ENCODE measurements around the gene RAB44.
"Not testable (repeated sequence)": the region's sequence is repeated elsewhere in the genome, so short reads cannot be mapped to it uniquely, and the experiment has no call there.

RAB44 gene, protein sequence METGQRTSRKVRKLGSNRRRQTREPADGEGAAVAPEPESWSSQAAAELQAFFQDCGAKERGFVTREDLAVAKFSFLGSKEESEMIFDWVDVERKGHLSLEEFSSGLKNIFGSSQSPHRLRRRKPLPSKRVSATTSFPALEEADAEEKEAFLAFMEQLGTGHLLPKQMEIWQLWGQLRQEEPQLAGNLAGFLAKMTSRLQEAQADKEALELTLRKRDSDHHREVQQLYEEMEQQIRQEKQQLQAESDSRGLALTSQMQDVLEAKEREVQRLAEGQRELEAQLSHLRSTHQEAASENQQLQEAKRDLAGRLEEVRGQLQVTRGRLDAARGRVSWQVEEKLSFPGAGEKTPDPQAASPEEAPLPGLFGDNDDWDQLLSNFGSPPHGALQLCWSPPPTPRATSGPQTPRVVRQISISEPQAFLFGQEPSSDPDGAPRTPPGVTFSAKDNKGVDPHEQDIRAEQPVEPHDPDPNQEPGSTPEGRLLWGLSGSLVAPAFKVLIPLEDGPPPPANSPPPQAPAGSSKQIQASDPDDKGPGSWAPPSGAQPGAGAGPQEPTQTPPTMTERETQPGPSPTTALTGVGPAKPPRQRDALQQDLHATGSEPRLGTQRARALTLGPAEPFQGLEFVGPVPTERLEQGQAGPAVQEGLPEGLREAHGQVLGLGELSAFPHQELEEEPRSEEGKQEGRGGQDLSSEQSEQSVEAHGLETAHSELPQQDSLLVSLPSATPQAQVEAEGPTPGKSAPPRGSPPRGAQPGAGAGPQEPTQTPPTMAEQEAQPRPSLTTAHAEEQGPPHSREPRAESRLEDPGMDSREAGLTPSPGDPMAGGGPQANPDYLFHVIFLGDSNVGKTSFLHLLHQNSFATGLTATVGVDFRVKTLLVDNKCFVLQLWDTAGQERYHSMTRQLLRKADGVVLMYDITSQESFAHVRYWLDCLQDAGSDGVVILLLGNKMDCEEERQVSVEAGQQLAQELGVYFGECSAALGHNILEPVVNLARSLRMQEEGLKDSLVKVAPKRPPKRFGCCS

GRCh38 chr6:36697481-36697903 is at the start of gene RAB44:
TSS of gene RAB44 (plus strand) at chr6:36697826. CDS start at chr6:36704236, 6,410 bp downstream.
- DNase-seq (ENCODE audit: extremely low read depth in 1 of 2, low read depth in 1 of 2): no peak

DNA sequence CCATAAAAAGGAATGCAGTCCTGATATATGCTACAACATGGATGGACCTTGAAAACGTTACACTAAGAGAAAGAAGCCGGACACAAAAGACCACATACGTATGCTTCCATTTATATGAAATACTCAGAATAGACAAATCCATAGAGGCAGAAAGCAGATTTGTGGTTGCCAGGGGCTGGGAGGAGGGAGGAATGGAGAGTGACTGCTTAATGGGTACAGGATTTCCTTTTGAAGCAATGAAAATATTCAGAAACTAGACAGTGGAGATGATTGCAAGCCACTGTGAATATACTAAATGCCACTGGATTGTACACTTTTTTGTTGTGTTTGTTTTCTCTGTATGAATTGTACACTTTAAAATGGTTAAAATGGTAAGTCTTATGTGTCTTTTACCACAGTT is 48.5 kb upstream of the RAB44 start:
- DNase-seq (ENCODE audit: extremely low read depth in 1 of 2, low read depth in 1 of 2): no peak

- DNase-seq (ENCODE audit: extremely low read depth in 1 of 2, low read depth in 1 of 2): no peak
These were observed 47.7 kb upstream of the RAB44 start for GRCh38 chr6:36649701-36650484.

- no peak for DNase-seq (ENCODE audit: extremely low read depth in 1 of 2, low read depth in 1 of 2)
These were observed 46.7 kb upstream of the RAB44 start for GRCh38 chr6:36650848-36651478.

- no peak for DNase-seq (ENCODE audit: extremely low read depth in 1 of 2, low read depth in 1 of 2)
These were observed 45.8 kb upstream of the RAB44 start for GRCh38 chr6:36651659-36652379.

- DNase-seq (ENCODE audit: extremely low read depth in 1 of 2, low read depth in 1 of 2): not testable (repeated sequence)
These were observed 43.2 kb upstream of the RAB44 start for GRCh38 chr6:36654469-36654868.

DNA sequence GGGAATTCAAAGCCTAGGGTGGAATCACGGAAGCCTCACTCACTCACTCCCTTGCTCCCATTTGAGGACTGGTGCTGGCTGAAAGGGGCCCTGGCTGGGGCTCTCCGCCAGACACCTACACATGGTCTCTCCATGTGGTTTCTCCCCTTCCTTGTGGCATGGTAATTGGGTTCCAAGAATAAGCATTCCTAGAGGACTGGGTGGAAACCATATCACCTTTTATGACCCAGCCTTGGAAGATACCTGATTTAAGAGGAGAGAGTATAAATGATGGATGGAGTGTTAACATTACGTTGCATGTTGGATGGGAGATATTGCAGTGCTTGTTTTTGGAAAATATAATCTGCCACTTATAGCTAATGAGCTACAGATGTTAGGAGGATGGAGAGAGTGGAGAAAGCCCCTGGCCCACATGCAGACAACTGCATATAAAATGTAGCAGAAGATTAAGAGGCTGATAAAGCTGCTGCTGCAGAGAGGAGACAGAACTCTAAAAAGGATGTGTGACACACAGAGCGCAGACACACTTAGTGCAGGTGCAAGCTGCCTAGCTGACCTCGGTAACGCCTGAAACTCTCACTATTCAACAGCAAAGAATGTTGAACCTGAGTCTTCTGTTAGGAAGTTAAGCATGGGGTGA is 42.4 kb upstream of the RAB44 start:
- no peak for DNase-seq (ENCODE audit: extremely low read depth in 1 of 2, low read depth in 1 of 2)

DNA sequence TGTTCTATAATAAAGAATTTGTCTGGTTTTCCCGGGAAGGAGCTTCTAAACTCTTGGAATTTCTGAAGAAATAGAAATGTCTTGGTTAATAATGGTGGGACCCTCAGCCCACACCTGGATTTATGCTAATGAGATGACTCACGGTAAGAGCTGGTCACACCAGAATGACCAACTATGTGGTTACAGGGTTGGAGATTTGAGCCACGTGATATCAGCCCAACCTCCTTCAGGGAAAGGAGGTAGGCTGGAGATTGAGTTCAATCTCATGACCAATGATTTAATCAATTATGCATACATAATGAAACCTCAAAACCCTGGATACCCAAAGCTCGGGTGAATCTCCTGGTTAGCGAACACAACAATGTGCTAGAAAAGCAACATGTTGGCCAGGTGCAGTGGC is 41.2 kb upstream of the RAB44 start:
- DNase-seq (ENCODE audit: extremely low read depth in 1 of 2, low read depth in 1 of 2): no peak

- DNase-seq (ENCODE audit: extremely low read depth in 1 of 2, low read depth in 1 of 2): no peak
These were observed 40.4 kb upstream of the RAB44 start for GRCh38 chr6:36657271-36657670.

- no peak for DNase-seq (ENCODE audit: extremely low read depth in 1 of 2, low read depth in 1 of 2)
These were observed 39.6 kb upstream of the RAB44 start for GRCh38 chr6:36657942-36658544.

GRCh38 chr6:36659271-36659670 is 38.4 kb upstream of the RAB44 start:
- no peak for DNase-seq (ENCODE audit: extremely low read depth in 1 of 2, low read depth in 1 of 2)

DNA sequence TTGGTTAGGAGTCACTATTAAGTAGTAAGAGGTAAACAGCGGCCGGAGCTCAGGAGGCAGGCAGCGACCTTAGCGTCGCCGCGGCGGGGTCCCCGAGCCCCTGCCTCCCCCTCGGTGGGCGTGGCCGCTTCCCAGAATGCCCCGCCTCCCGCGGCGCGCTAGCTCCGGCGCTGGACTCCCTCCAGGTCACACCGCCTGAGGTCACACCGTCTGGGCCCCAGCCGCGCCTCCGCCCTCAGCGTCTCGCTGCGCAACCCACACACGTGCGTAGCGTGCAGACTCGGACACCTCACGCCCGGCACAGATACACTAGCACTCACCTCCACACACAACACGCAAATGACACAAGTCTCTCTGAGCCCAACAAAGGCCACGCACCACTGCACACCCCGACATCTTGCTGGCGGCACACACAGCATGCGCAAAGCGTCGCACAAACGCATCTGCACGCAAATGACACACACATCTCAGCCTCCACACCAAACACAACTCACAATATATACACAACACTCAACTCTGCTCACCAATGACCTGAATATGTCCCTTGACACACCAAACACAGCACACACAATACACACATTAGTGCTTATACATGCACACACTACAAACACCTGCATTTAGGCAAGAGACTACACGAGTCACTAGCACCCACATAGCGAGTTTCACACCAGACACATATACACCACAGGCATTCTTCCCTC is 36.7 kb upstream of the RAB44 start:
- DNase-seq (ENCODE audit: extremely low read depth in 1 of 2, low read depth in 1 of 2): no peak

GRCh38 chr6:36662380-36662779 is 35.2 kb upstream of the RAB44 start:
- DNase-seq (ENCODE audit: extremely low read depth in 1 of 2, low read depth in 1 of 2): no peak

GRCh38 chr6:36662827-36663256 is 34.8 kb upstream of the RAB44 start:
- DNase-seq (ENCODE audit: extremely low read depth in 1 of 2, low read depth in 1 of 2): no peak

DNA sequence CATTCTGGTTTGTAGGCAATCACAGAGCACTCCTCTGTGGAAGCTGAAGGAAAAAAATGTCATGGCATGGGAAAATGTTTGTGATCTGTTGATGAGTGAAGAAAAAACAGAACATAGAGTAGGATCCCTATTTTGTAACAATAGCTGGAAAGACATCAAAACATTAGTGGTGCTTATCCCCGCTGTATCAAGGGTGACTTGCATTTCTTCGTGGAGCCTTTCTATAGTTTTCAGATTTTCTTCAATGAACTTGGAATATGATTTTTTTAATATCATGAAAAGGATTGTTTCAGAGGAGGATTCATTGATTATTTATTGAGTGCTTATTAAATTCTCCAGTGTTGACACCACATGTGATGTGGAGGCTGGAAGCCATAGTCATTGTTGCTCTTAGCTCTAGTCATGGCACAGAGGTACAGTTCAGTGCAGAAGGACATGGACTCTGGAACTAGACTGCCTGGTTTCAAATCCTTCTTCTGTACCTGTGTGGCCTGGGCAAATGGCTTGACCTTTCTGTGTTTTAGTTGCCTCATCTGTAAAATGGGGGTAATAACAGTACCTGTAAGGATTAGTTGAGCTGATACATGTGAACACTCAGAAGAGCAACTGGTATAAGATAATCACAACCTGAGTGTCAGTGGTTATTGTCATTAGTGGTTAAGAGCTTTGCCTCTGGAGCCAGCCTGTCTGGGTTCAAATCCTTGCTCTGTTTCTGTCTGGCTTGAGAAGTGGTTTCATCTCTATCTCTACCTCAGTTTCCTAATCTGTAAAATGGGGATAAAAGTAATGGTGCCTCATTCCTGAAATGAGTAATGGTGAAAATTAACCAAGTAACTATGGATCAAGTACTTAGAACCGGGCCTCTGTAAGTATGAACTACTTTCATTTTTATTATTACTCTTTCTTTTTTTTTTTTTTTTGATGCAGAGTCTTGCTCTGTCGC is 33.9 kb upstream of the RAB44 start:
- no peak for DNase-seq (ENCODE audit: extremely low read depth in 1 of 2, low read depth in 1 of 2)

GRCh38 chr6:36665180-36665579 is 32.4 kb upstream of the RAB44 start:
- DNase-seq (ENCODE audit: extremely low read depth in 1 of 2, low read depth in 1 of 2): no peak

- no peak for DNase-seq (ENCODE audit: extremely low read depth in 1 of 2, low read depth in 1 of 2)
These were observed 31.3 kb upstream of the RAB44 start for GRCh38 chr6:36666287-36666686.

Measured in stimulated activated CD8-positive, alpha-beta memory T cell treated with anti-CD3 and anti-CD28 coated beads, Interleukin-7, amount 100 ng/mL, for 48 hours (primary cell).